ENCODE measurements around the gene CCL22. TPM values are rescaled to one million over a fixed set of nuclear protein-coding genes. Genes with fewer than 3 reads are reported as not detected.
A peak's percentile ranks its signal among the peaks of the same experiment; 100 is the strongest.

CCL22 gene
- total RNA-seq, 4 donors from 2014 or later, result not detected

DNA sequence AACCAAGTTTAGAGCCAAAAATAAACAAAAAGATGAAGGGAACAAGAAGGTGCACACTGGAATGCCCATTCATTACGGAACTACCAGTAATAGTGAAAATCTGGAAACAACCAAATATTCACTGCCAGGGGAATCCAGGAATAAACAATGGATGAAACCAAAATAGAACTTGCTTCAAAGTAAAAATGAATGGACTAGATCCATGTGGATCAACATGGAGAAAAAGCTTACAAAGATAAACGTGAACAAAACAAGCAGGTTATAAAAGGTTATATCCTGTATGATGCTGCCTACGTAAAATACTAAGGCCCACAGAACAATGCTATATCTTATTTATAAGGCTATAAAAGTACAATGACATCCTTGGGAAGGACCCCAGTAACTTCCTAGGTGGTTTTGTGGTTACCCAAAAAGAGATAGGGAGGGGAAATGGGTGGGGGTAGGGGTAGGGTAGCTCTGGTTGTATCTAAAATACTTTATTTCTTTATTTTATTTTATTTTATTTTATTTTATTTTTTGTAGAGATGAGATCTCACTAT is 12.8 kb upstream of the CCL22 start:
- no peaks in the 10 kb centered on the region for H3K27me3 ChIP-seq
- H3K9me3 ChIP-seq, result no peaks in the 10 kb centered on the region
- TF ChIP-seq POLR2A (IDR thresholded peaks at IDR 0.05; ENCODE audit: low read depth), result no peak
- TF ChIP-seq EP300 (IDR thresholded peaks at IDR 0.05), result no peak
- no peak for TF ChIP-seq POLR2AphosphoS5 (IDR thresholded peaks at IDR 0.05)
- TF ChIP-seq, protein P1, sequence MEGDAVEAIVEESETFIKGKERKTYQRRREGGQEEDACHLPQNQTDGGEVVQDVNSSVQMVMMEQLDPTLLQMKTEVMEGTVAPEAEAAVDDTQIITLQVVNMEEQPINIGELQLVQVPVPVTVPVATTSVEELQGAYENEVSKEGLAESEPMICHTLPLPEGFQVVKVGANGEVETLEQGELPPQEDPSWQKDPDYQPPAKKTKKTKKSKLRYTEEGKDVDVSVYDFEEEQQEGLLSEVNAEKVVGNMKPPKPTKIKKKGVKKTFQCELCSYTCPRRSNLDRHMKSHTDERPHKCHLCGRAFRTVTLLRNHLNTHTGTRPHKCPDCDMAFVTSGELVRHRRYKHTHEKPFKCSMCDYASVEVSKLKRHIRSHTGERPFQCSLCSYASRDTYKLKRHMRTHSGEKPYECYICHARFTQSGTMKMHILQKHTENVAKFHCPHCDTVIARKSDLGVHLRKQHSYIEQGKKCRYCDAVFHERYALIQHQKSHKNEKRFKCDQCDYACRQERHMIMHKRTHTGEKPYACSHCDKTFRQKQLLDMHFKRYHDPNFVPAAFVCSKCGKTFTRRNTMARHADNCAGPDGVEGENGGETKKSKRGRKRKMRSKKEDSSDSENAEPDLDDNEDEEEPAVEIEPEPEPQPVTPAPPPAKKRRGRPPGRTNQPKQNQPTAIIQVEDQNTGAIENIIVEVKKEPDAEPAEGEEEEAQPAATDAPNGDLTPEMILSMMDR (IDR thresholded peaks at IDR 0.05), result no peak
- WGBS, result 60% methylated on average over 3 of the region's 3 CpGs
- peaks cover 0 to 3% (median 0%) of the 10 kb centered on the region in 4 donors for H3K4me1 ChIP-seq
- no peak overlapping the region for H3K4me3 ChIP-seq
- H3K27ac ChIP-seq (replicated peaks in 1 of 4), result no peak overlapping the region
- H3K36me3 ChIP-seq, result no peaks in the 10 kb centered on the region
- intact Hi-C loops (cut with DNase I), result no loop called here
- no peak for DNase-seq (ENCODE audit: extremely low spot score)

DNA sequence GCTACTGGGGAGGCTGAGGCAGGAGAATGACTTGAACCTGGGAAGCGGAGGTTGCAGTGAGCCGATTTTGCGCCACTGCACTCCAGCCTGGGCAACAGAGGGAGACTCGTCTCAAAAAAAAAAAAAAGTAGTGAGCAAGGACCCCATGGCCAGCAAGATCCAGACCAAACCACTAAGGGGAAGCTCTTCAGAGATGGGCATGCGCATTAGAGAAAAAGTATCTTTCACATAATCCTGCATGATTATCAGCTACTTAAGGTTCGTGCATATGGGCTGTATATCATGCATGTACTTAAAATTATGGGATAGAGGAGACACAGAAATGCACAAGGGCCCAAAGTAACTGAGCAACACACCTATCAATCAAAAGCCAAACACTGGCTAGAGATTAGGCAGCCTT is 10.7 kb upstream of the CCL22 start:
- no peaks in the 10 kb centered on the region for H3K4me1 ChIP-seq
- peak; percentile 19 for DNase-seq (ENCODE audit: extremely low spot score)
- intact Hi-C loops (cut with DNase I), result no loop called here
- H3K27me3 ChIP-seq, result no peaks in the 10 kb centered on the region
- H3K36me3 ChIP-seq, result no peaks in the 10 kb centered on the region
- H3K9me3 ChIP-seq, result no peaks in the 10 kb centered on the region
- no peak overlapping the region for H3K27ac ChIP-seq (replicated peaks in 1 of 4)
- WGBS, result 88% methylated on average over 6 of the region's 6 CpGs
- TF ChIP-seq, protein P1 (IDR thresholded peaks at IDR 0.05), result no peak
- TF ChIP-seq POLR2A (IDR thresholded peaks at IDR 0.05; ENCODE audit: low read depth) (no peak), EP300 (IDR thresholded peaks at IDR 0.05) (no peak), POLR2AphosphoS5 (IDR thresholded peaks at IDR 0.05) (no peak)
- H3K4me3 ChIP-seq, result no peak overlapping the region

DNA sequence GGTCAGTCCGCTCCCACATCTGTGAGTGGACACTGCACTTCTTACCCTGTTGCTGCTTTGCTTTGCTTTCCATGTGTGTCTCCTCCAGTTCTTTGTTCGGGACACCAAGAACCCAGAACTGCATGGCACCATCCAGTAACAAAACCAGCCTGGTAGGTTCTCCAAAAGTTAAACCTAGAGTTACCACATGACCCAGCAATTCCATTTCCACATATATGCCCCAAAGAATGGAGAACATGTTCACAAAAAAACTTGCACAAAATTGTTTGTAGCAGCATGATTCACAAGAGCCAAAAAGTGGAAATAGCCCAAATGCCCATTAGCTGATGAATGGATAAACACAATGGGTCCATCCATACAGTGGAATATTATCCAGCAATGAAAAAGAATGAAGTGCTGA is 10.3 kb upstream of the CCL22 start:
- 100% methylated on average over 2 of the region's 2 CpGs for WGBS
- peak; percentile 26 for DNase-seq (ENCODE audit: extremely low spot score)
- H3K4me3 ChIP-seq, result no peak overlapping the region
- H3K9me3 ChIP-seq, result no peaks in the 10 kb centered on the region
- TF ChIP-seq POLR2A (IDR thresholded peaks at IDR 0.05; ENCODE audit: low read depth) (no peak), POLR2AphosphoS5 (IDR thresholded peaks at IDR 0.05) (no peak), EP300 (IDR thresholded peaks at IDR 0.05) (no peak)
- TF ChIP-seq, protein P1 (IDR thresholded peaks at IDR 0.05), result no peak
- no peaks in the 10 kb centered on the region for H3K27me3 ChIP-seq
- intact Hi-C loops (cut with DNase I), result no loop called here
- no peaks in the 10 kb centered on the region for H3K4me1 ChIP-seq
- H3K27ac ChIP-seq (replicated peaks in 1 of 4), result no peak overlapping the region
- H3K36me3 ChIP-seq, result no peaks in the 10 kb centered on the region

DNA sequence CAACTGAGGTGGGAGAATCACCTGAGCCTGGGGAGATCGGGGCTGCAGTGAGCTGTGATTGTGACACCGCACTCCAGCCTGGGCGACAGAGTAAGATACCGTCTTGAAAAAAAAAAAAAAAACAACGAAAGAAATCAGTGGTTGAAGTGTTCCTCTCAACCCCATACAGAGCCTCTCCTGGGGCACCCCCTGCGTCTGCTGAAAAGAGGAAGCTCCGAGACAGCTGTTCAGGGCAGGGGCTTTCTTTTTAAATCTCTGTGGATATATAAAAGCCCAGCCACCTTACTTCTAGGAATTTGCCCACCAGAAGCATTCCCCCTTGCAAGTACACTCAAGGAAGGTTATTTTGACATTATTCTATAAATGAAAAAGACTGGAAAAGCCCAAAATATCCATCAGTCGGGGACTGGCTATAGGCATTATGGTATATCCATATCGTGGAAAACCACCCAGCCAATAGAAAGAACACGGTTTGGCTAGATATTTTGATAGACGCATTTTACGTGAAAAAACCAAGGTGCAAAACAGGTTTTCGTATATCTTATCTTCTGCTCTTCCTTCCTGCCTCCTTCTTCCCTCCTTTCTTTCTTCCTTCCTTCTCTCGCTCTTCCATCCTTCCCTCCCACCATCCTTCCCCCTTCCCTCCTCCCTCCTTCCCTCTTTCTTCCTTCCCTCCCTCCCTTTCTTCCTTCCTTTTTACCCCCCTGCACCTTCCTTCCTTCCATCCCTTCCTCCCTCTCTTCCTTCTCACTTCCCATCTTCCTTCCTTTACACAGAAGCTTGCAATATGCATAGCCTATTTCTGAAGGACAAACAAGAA is 9.2 kb upstream of the CCL22 start:
- Histone ChIP-seq H3K4me3 (no peak overlapping the region), H3K27ac (replicated peaks in 1 of 4) (no peak overlapping the region), H3K4me1 (no peaks in the 10 kb centered on the region), H3K36me3 (no peaks in the 10 kb centered on the region), H3K27me3 (no peaks in the 10 kb centered on the region), H3K9me3 (no peaks in the 10 kb centered on the region)
- TF ChIP-seq, protein P1 (IDR thresholded peaks at IDR 0.05), result no peak
- TF ChIP-seq POLR2A (IDR thresholded peaks at IDR 0.05; ENCODE audit: low read depth) (no peak), POLR2AphosphoS5 (IDR thresholded peaks at IDR 0.05) (no peak), EP300 (IDR thresholded peaks at IDR 0.05) (no peak)
- peak; percentile 66 for DNase-seq (ENCODE audit: extremely low spot score)
- intact Hi-C loops (cut with DNase I), result no loop called here
- 52% methylated on average over 14 of the region's 14 CpGs for WGBS

Measured in esophagus muscularis mucosa (tissue), 4 donors.